ENCODE measurements around the gene ERC2.

DNA sequence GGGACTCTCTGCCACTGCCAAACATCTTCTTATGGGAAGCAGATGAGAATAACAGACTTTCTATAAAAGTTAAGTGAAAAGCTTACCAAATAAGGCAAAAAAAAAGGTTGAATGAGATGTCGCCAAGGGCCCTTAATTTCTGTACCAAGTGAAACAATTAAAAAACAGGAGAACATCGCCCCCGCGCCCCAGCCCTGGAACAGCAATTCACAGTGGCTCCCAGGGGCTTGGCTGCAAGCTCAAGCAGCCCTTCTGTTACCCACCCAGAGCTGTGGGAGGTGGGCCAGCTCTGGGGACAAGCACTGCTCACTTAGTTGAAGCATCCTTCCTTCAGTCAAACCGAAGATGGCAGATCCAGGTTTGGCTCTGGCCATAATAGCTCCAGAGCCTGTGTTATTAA is 208.0 kb downstream of the ERC2 start:
- TF ChIP-seq EP300 (IDR thresholded peaks at IDR 0.05) (no peak), CHD2 (IDR thresholded peaks at IDR 0.05; ENCODE audit: low read length, partially characterized antibody) (no peak), JUN (IDR thresholded peaks at IDR 0.05) (no peak)
